ENCODE measurements around the gene TM2D1. TPM values are rescaled to one million over a fixed set of nuclear protein-coding genes. Genes with fewer than 3 reads are reported as not detected.
"Not testable (repeated sequence)": the region's sequence is repeated elsewhere in the genome, so short reads cannot be mapped to it uniquely, and the experiment has no call there.

TM2D1 gene
- total and polyA plus RNA-seq, 10 of the 15 experiments (the other 5 are each of a cell fraction or from before 2014, with no cell fraction given) = 21.0 to 46.6 (median 36.7) TPM

- in situ Hi-C loops (cut with MboI); DNase-seq (ENCODE audit: low read depth, low spot score); intact Hi-C loops (cut with micrococcal nuclease; ENCODE audit: unreplicated experiment); FAIRE-seq; BruUV-seq (replicated peaks); H3K27ac ChIP-seq (ENCODE audit: control insufficient read depth, insufficient read depth); H3K9ac ChIP-seq (ENCODE audit: control insufficient read depth, insufficient read depth, low read length); H2AFZ ChIP-seq (ENCODE audit: control insufficient read depth, low read depth, low read length); SMC1A ChIA-PET (ENCODE audit: uncharacterized antibody, unreplicated experiment); H3K79me2 ChIP-seq (ENCODE audit: control insufficient read depth, insufficient read depth, low read length); H3K4me3 ChIP-seq; H3K27me3 ChIP-seq (replicated peaks in 1 of 2; ENCODE audit: control insufficient read depth in 2 of 2, insufficient read depth in 2 of 2, low read length in 1 of 2); H3K4me1 ChIP-seq (ENCODE audit: control insufficient read depth, insufficient read depth, low read length); H3K9me3 ChIP-seq (replicated peaks; ENCODE audit: control insufficient read depth, insufficient read depth, low read length); H3K4me2 ChIP-seq (ENCODE audit: control insufficient read depth, insufficient read depth); RAD21 ChIA-PET (ENCODE audit: unreplicated experiment); H4K20me1 ChIP-seq (ENCODE audit: control insufficient read depth, insufficient read depth): not testable (repeated sequence)
- peak; percentile 61; the same call in 1 of the 2 replicates for TF ChIP-seq RFX5 (IDR thresholded peaks at IDR 0.05; ENCODE audit: low read depth, low read length)
- H3K36me3 ChIP-seq (ENCODE audit: control insufficient read depth in 2 of 2, insufficient read depth in 2 of 2, low read length in 1 of 2) = peaks cover 2 to 13% of the 10 kb centered on the region in 2 experiments
- 100% methylated on average over 4 of the region's 4 CpGs for WGBS (ENCODE audit: insufficient coverage, insufficient replicate concordance, low lambda C conversion rate, missing lambda C conversion rate)
- CTCF ChIA-PET = interaction anchor here (0.6 kb wide), 1 partner anchor 10 kb away, joined by 5 read pairs; no protein-coding TSS in a partner anchor
- POLR2A ChIA-PET = interaction anchor here (0.7 kb wide), 1 partner anchor 15 kb away, joined by 3 read pairs; no protein-coding TSS in a partner anchor
- peak; percentile 60 for ATAC-seq
These were observed 13.7 kb downstream of the TM2D1 start for GRCh38 chr1:61711257-61711656.

DNA sequence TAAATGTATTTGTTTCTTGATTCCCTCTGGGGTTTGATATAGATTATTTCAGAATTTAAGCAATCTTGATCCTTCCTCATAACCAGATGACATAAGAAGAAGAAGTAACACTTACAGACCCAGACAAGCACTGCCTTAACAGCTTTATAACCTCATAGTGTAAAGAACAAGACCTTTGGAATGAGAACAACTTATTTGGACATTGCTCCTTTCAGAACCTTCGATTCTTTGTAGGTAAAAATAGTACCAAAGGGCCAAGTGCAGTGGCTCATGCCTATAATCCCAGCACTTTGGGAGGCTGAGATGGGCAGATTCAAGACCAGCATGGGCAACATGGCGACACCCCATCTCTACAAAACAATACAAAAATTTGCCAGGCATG lies 15.0 kb downstream of the TM2D1 start:
- 89% methylated on average over 2 of the region's 2 CpGs for WGBS (ENCODE audit: insufficient coverage, insufficient replicate concordance, low lambda C conversion rate, missing lambda C conversion rate)
- no peaks in the 10 kb centered on the region for H4K20me1 ChIP-seq (ENCODE audit: control insufficient read depth, insufficient read depth)
- no peak for ATAC-seq
- H3K27ac ChIP-seq (ENCODE audit: control insufficient read depth, insufficient read depth) = no peak overlapping the region
- in situ Hi-C loops (cut with MboI) (no loop called here), intact Hi-C loops (cut with micrococcal nuclease; ENCODE audit: unreplicated experiment) (no loop called here)
- TF ChIP-seq RAD51 (IDR thresholded peaks at IDR 0.05) = no peak
- TF ChIP-seq CBFB (IDR thresholded peaks at IDR 0.05; ENCODE audit: low read depth) = no peak
- TF ChIP-seq USF1 (IDR thresholded peaks at IDR 0.05; ENCODE audit: borderline replicate concordance, extremely low read length, insufficient read depth, low read depth, low read length) = no peak
- TF ChIP-seq CHD1 (IDR thresholded peaks at IDR 0.05; ENCODE audit: low read depth, low read length) = no peak
- no peak for TF ChIP-seq NR2C1 (IDR thresholded peaks at IDR 0.05)
- DNase-seq (ENCODE audit: low read depth, low spot score) = no peak
- no peak overlapping the region for H3K4me2 ChIP-seq (ENCODE audit: control insufficient read depth, insufficient read depth)
- RAD21 ChIA-PET (ENCODE audit: unreplicated experiment) = no interaction called here
- no peak overlapping the region for H2AFZ ChIP-seq (ENCODE audit: control insufficient read depth, low read depth, low read length)
- SMC1A ChIA-PET (ENCODE audit: uncharacterized antibody, unreplicated experiment) = no interaction called here
- no peaks in the 10 kb centered on the region for H3K4me1 ChIP-seq (ENCODE audit: control insufficient read depth, insufficient read depth, low read length)
- FAIRE-seq = no peak
- H3K4me3 ChIP-seq = no peak overlapping the region
- H3K9ac ChIP-seq (ENCODE audit: control insufficient read depth, insufficient read depth, low read length) = no peak overlapping the region
- POLR2A ChIA-PET = no interaction called here
- CTCF ChIA-PET = no interaction called here
- BruUV-seq (replicated peaks) = no TSS peak
- no peaks in the 10 kb centered on the region; the same call in 1 of the 2 replicates for H3K79me2 ChIP-seq (ENCODE audit: control insufficient read depth, insufficient read depth, low read length)
- no peaks in the 10 kb centered on the region for H3K27me3 ChIP-seq (replicated peaks in 1 of 2; ENCODE audit: control insufficient read depth in 2 of 2, insufficient read depth in 2 of 2, low read length in 1 of 2)
- H3K9me3 ChIP-seq (replicated peaks; ENCODE audit: control insufficient read depth, insufficient read depth, low read length) = no peaks in the 10 kb centered on the region
- H3K36me3 ChIP-seq (ENCODE audit: control insufficient read depth in 2 of 2, insufficient read depth in 2 of 2, low read length in 1 of 2) = peaks cover 2 to 9% of the 10 kb centered on the region in 2 experiments

All from GM12878 (cell line).